GM21390 (cell line): ENCODE measurements around the gene SLC6A9.

Source experiments
- ATAC-seq: cut with Tn5 transposase; IDR thresholded peaks from one replicate; pipeline ENCODE4 v1.9.1; 2021; ENCODE audit not compliant: unreplicated experiment

The SLC6A9 gene

GRCh38 chr1:44029911-44030604 lies 1.2 kb downstream of the SLC6A9 start:
- peak; percentile 82 for ATAC-seq

DNA sequence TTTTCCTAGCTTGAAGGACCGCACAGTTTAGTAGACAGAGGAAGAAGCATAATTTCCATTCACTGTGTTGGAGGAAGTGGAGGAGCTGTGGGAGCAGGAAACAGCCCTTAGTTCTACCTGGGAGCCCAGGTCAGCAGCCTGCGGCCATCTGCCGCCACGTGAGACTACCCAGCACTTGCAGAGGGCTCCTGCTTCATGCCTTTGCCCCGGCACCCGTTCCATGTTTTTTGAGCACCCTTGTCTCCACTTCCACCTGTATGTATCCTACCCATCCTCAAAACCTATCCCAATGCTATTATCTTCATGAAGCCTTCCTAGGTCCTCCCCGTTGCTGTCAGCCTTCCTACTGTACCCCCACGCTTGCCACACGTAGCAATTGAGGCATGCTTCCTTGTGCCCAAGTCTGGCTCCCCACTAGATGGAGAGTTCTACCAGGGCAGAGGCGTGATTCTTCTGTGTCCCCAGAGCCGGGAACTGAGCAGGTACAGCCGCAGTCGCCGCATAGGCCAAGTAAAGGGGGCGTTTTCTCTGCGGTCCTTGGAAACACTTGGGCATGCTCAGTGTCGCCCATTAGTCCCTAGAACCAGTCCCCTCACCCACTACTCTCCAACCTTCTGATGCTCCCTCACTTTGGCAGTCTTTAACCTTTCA lies 1.9 kb downstream of the SLC6A9 start:
- peak; percentile 25 for ATAC-seq

- ATAC-seq = no peak
Measured at GRCh38 chr1:44027320-44027719, 3.9 kb downstream of the SLC6A9 start.

DNA sequence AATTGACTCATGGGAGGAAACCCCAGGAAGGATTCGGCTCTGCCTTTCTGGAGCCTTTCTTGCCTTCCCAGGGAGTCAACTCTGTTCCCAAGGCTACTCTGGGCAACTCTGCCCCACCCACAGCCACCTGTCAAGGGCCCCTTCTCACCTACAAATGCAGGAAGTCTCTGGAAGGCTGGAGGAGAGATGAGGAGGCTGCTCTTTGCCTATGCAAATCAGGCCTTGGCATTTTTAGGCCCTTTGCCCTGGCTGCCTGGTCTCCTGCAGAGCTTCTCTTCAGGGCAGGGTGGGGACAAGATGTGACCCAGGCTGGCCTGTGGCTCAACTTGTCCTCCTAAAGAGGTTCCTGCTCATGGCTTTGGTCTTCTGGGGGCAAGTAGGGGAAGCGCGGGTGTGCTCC lies 5.4 kb downstream of the SLC6A9 start:
- ATAC-seq = no peak

- ATAC-seq = no peak
Measured at GRCh38 chr1:44024903-44025525, 6.2 kb downstream of the SLC6A9 start.

- ATAC-seq = no peak
Measured at GRCh38 chr1:44024031-44024902, 7.0 kb downstream of the SLC6A9 start.

- ATAC-seq = no peak
Measured at GRCh38 chr1:44021581-44022321, 9.5 kb downstream of the SLC6A9 start.

- no peak for ATAC-seq
Measured at GRCh38 chr1:44021156-44021555, 10.1 kb downstream of the SLC6A9 start.

GRCh38 chr1:44020464-44020863 lies 10.8 kb downstream of the SLC6A9 start:
- ATAC-seq = no peak

DNA sequence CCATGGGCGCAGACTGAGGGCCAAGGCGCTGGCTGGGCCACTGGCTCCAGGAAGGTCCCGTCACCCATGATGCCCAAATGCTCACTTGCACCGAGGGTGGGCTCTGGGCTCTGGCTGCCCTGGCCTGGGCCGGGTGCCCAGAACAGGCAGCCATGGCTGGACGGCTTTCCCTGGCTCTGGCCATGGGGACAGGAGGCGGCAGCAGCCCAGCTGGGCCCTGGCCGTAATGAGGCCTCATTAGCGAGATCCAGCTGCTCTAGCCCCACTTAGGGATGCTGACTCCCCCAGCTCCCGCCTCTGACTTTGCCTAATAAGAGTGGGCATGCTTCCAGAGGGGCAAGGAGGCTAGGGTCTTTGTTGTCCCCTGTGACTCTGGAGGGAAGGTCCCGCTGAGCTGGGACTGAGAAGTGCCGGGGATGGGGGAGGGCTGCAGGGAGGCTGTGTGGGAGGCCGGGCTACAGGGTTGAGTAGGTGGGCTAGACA lies 11.8 kb downstream of the SLC6A9 start:
- ATAC-seq = no peak

DNA sequence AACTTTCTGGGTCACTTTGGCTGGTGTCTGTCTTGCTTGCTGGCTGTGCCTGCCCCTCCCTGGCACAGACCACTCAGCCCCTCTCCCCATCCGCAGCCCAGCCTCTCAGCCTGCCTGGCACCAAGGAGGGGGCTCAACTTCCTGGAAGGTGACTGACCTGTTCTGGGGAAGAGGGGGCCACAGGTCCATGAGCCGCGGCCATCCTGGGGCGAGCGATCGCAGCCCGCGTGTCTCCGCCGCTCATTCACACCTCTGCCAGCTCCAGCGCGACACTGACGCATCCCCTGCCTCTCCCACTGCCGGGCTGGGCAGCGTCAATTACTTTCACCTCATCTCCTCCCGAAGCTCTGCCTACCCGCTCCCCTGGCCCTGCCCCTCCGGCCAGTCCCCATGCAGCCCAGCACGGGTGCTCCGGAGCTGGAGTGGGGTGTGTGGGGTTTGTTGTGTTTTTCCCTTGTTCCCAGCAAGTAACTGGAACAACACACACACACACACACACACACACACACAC lies 14.3 kb downstream of the SLC6A9 start:
- ATAC-seq = no peak

DNA sequence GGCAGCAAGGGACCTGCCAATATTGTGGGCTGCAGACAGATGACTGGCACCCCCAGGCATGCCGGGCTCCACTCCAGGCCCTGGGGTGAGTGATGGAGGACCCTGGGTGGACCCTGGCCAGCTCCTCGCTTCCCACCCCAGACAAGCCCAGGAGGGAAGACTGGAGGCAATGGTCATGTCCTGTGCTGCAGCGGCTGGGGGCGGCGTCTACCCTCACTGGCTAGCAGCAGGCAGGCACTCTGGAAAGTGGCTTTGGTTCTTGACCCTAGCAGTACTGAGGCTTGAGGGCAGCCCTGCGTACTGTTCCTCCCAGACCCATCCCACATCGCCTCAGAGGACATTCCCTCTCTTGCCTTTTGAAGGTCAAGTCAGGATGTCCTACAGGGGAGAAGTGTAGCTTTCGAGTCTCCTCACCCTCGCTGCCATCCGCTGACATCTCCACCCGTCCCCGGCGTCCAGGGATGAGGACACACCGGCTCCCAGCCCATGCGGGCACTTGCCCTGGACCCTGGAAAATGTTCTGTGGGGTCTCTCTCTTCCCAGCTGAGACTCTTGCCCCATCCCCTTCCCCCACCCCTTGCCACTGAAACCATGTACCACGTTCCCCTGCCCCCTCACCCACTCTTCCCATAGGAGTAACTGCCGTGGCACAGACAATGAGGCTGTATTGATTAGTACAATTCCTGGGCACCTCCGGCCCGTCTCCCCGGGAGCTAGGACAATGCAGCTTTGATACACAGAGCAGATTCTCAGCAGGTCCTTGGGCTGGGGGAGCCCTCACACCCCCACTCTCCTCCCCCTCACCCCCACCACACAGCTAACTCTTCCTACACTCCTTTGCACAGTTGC lies 15.0 kb downstream of the SLC6A9 start:
- ATAC-seq = no peak

- ATAC-seq = no peak
Measured at GRCh38 chr1:44015206-44015605, 16.1 kb downstream of the SLC6A9 start.

- ATAC-seq = no peak
Measured at GRCh38 chr1:44014365-44015104, 16.7 kb downstream of the SLC6A9 start.

- ATAC-seq = no peak
Measured at GRCh38 chr1:44013949-44014348, 17.3 kb downstream of the SLC6A9 start.

DNA sequence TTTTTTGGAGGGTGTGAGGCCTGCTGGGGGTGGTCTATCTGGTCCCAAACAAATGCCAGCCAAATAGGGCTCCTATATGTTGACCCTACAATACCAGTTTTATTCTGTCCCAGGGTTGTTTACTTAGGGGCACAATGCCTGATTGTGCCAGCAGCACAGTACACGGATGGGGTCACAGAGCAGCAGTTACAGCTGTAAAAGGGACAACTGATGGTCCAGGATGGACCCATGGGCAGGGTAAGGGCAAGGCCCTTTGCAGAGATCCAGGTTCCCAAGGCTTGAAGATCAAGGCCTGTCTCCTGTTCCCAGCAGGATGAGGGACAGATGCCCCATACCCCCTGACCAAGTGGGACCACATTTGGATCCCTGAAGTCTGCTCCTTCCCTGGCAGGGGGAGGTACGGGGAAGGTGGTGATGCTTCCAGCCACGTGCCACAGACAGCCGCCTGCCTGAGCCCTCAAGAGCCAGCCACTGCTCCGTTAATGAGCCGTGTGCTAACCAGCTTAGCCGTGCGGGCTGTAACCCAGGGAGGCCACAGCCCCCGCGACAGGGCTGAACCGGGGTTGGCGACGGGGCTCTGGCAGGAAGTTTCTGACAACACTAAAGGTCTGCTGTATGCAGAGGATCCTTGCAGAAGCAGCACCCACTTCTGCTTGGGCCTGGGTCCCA lies 18.2 kb downstream of the SLC6A9 start:
- no peak for ATAC-seq

GRCh38 chr1:44012404-44012803 lies 18.9 kb downstream of the SLC6A9 start:
- ATAC-seq = no peak

GRCh38 chr1:44010935-44011471 lies 20.3 kb downstream of the SLC6A9 start:
- no peak for ATAC-seq
